ENCODE measurements around the gene DLG2. TPM values are rescaled to one million over a fixed set of nuclear protein-coding genes. Genes with fewer than 3 reads are reported as not detected.

The DLG2 gene
- total and polyA plus RNA-seq, 2 of the 8 experiments (the other 6 are each of a cell fraction or from before 2014, with no cell fraction given), result 1.7 to 14.3 TPM

DNA sequence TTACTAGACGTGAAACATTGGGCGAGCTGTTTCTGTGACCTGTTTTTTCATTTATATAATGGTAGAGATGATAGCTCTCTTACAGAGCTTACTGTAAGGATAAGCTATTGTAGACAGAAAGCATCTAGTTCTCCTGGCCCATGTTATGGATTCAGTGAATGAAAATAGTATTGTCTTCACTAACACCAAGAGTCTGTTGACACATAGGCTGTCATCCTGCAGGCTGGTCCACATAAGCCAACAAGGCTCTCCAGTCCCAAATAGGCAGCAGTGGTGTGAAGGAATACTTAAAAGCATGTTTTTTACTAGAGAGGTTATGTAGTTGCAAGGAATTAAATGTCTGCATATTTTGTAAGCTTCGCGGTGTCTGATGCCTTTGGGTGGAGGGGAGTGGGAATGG is 1963.2 kb downstream of the DLG2 start:
- Histone ChIP-seq H4K20me1 (replicated peaks in 1 of 2; ENCODE audit: control insufficient read depth in 1 of 2, insufficient read depth in 2 of 2, low read length in 2 of 2) (no peaks in the 10 kb centered on the region), H3K79me2 (ENCODE audit: control insufficient read depth in 1 of 2, insufficient read depth in 2 of 2, low read length in 2 of 2) (no peaks in the 10 kb centered on the region), H2BK15ac (ENCODE audit: low read length) (no peak overlapping the region), H3K9ac (replicated peaks in 1 of 4; ENCODE audit: extremely low read depth in 1 of 4, low read depth in 3 of 4, low read length in 3 of 4) (no peak overlapping the region), H2BK12ac (ENCODE audit: low read depth, low read length) (no peak overlapping the region), H2BK5ac (ENCODE audit: low read depth, low read length) (no peak overlapping the region), H4K8ac (ENCODE audit: extremely low read depth, insufficient read depth, low read length) (no peak overlapping the region), H3K27ac (ENCODE audit: low read depth, low read length) (no peak overlapping the region), H2BK20ac (ENCODE audit: low read length) (no peak overlapping the region), H3K4ac (replicated peaks; ENCODE audit: insufficient read length, low read depth, low read length) (no peak overlapping the region), H3K23me2 (ENCODE audit: low read depth, low read length) (no peaks in the 10 kb centered on the region), H3K36me3 (ENCODE audit: control insufficient read depth in 2 of 4, insufficient read depth in 4 of 4, low read length in 3 of 4) (no peaks in the 10 kb centered on the region), H4K91ac (replicated peaks; ENCODE audit: insufficient read length, low read length) (no peak overlapping the region), H3K23ac (ENCODE audit: insufficient read length) (no peak overlapping the region), H2AFZ (ENCODE audit: low read length) (no peak overlapping the region), H3K4me3 (ENCODE audit: extremely low read depth in 1 of 4, insufficient read depth in 2 of 4, low read depth in 3 of 4, low read length in 4 of 4) (no peak overlapping the region), H4K5ac (ENCODE audit: insufficient read length, low read depth, low read length) (no peak overlapping the region), H3K56ac (replicated peaks; ENCODE audit: insufficient read length, low read depth, low read length) (no peak overlapping the region), H3K79me1 (ENCODE audit: low read depth, low read length) (no peaks in the 10 kb centered on the region), H3K4me1 (replicated peaks in 1 of 4; ENCODE audit: control insufficient read depth in 3 of 4, insufficient read depth in 4 of 4, low read length in 3 of 4) (peaks cover 0 to 13% (median 2%) of the 10 kb centered on the region in 4 experiments; a peak in 3 of 7 replicates), H2BK120ac (replicated peaks; ENCODE audit: low read depth, low read length) (no peak overlapping the region), H3K14ac (ENCODE audit: insufficient read length) (no peak overlapping the region), H3K18ac (ENCODE audit: extremely low read depth, low read length) (no peak overlapping the region), H3K4me2 (ENCODE audit: insufficient read depth in 1 of 2, low read depth in 2 of 2, low read length in 2 of 2) (no peak overlapping the region), H2AK5ac (ENCODE audit: low read depth, low read length) (no peak overlapping the region), H3K9me3 (ENCODE audit: insufficient read depth in 2 of 2, low read depth in 1 of 2, low read length in 1 of 2) (no peaks in the 10 kb centered on the region), H3K27me3 (replicated peaks in 1 of 4; ENCODE audit: control insufficient read depth in 3 of 4, extremely low read depth in 1 of 4, insufficient read depth in 3 of 4, low read length in 3 of 4) (no peaks in the 10 kb centered on the region)
- WGBS, 2 experiments (ENCODE audit: extremely low coverage in 1 of 2, insufficient coverage in 1 of 2, insufficient read length in 1 of 2, insufficient replicate concordance in 2 of 2, low coverage in 1 of 2, low lambda C conversion rate in 2 of 2, missing lambda C conversion rate in 1 of 2), result 96% methylated on average over 4 of the region's 4 CpGs; no CpG with 5 or more reads in 1 of the 2 experiments
- DNase-seq (ENCODE audit: low read depth in 1 of 2, low spot score in 2 of 2) (no peak), FAIRE-seq (no peak)
- TF ChIP-seq SRF (IDR thresholded peaks at IDR 0.05; ENCODE audit: low read depth, low read length), result no peak
- TF ChIP-seq KDM1A (IDR thresholded peaks at IDR 0.05; ENCODE audit: borderline replicate concordance, low read length), result no peak
- no peak for TF ChIP-seq SP2 (IDR thresholded peaks at IDR 0.05; ENCODE audit: low read length)
- TF ChIP-seq SIX5 (IDR thresholded peaks at IDR 0.05; ENCODE audit: low read depth, low read length), result no peak
- no peak for TF ChIP-seq RAD21 (IDR thresholded peaks at IDR 0.05 in 1 of 2, conservative IDR thresholded peaks at IDR 0.05 in 1 of 2; ENCODE audit: low read depth in 2 of 2, low read length in 2 of 2)
- TF ChIP-seq POLR2A (IDR thresholded peaks at IDR 0.05; ENCODE audit: control extremely low read depth in 1 of 2, low read depth in 2 of 2, low read length in 2 of 2), result no peak
- no peak for TF ChIP-seq RNF2 (IDR thresholded peaks at IDR 0.05; ENCODE audit: borderline replicate concordance, low read depth, low read length, missing control alignments, poor library complexity, severe bottlenecking)
- ChIA-PET CTCF (ENCODE audit: partially characterized antibody) (interaction anchor here (0.7 to 1.0 kb wide), 2 partner anchors 17 to 154 kb away, joined by 4 to 5 read pairs; no protein-coding TSS in a partner anchor), POLR2A (ENCODE audit: partially characterized antibody) (no interaction called here)
